ENCODE measurements around the gene C1QTNF8.

C1QTNF8 gene

DNA sequence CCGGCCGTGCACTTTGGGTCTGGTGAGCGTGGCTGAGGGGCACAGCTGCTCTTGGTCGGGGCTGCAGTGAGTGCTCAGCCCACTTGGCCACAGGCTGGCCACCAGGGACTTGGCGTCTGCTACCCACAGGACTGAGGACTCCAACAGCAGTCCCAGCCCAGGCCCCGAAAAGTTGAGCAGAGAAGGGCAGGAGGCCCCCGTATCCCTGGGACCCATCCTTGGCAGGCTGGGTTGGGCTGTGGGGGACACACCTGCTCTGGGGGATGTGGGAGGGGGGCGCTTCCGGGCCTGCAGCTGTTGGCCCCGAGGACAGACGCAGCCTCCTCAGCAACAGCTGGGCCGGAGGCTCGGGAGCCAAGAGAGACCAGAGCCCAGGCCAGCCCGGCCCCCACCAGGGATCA, 42.9 kb downstream of the C1QTNF8 start:
- Histone ChIP-seq H4K20me1 (ENCODE audit: insufficient read depth, low read length) (no peaks in the 10 kb centered on the region), H3K4me3 (ENCODE audit: low read depth, low read length, poor library complexity, severe bottlenecking) (no peak overlapping the region), H3K36me3 (ENCODE audit: insufficient read depth, low read length) (no peaks in the 10 kb centered on the region)

GRCh38 chr16:1052721-1053120, 43.3 kb downstream of the C1QTNF8 start:
- Histone ChIP-seq H3K4me1 (ENCODE audit: insufficient read depth, low read length, severe bottlenecking) (no peaks in the 10 kb centered on the region), H3K9ac (ENCODE audit: low read length) (no peak overlapping the region), H4K20me1 (ENCODE audit: insufficient read depth, low read length) (no peaks in the 10 kb centered on the region), H3K9me3 (ENCODE audit: low read length) (no peaks in the 10 kb centered on the region), H3K36me3 (ENCODE audit: insufficient read depth, low read length) (no peaks in the 10 kb centered on the region), H3K79me2 (ENCODE audit: insufficient read depth, low read length) (no peaks in the 10 kb centered on the region), H3F3A (ENCODE audit: insufficient read depth, low read length) (no peaks in the 10 kb centered on the region), H3K9me2 (ENCODE audit: low read depth, low read length) (no peaks in the 10 kb centered on the region), H3K27me3 (ENCODE audit: insufficient read depth, low read length) (no peaks in the 10 kb centered on the region; the same call in 1 of the 2 replicates), H3K27ac (ENCODE audit: low read depth, low read length, poor library complexity, severe bottlenecking) (no peak overlapping the region), H3K4me3 (ENCODE audit: low read depth, low read length, poor library complexity, severe bottlenecking) (no peak overlapping the region), H2AFZ (ENCODE audit: low read length) (no peak overlapping the region), H3K4me2 (ENCODE audit: low read length) (no peak overlapping the region)
- no peak for TF ChIP-seq EZH2 (IDR thresholded peaks at IDR 0.05; ENCODE audit: borderline replicate concordance, low read length)
- no peak for TF ChIP-seq CTCF (IDR thresholded peaks at IDR 0.05; ENCODE audit: low read length)

More for the DNA sequence above, 42.9 kb downstream of the C1QTNF8 start:
- TF ChIP-seq CTCF (IDR thresholded peaks at IDR 0.05; ENCODE audit: low read length) (no peak), EZH2 (IDR thresholded peaks at IDR 0.05; ENCODE audit: borderline replicate concordance, low read length) (no peak)
- Histone ChIP-seq H3K27me3 (ENCODE audit: insufficient read depth, low read length) (no peaks in the 10 kb centered on the region; the same call in 1 of the 2 replicates), H3K4me1 (ENCODE audit: insufficient read depth, low read length, severe bottlenecking) (no peaks in the 10 kb centered on the region), H3K9me2 (ENCODE audit: low read depth, low read length) (no peaks in the 10 kb centered on the region), H3K79me2 (ENCODE audit: insufficient read depth, low read length) (no peaks in the 10 kb centered on the region), H3F3A (ENCODE audit: insufficient read depth, low read length) (no peaks in the 10 kb centered on the region), H3K9me3 (ENCODE audit: low read length) (no peaks in the 10 kb centered on the region), H3K4me2 (ENCODE audit: low read length) (no peak overlapping the region), H3K27ac (ENCODE audit: low read depth, low read length, poor library complexity, severe bottlenecking) (no peak overlapping the region), H2AFZ (ENCODE audit: low read length) (no peak overlapping the region), H3K9ac (ENCODE audit: low read length) (no peak overlapping the region)

- H3K4me2 ChIP-seq (ENCODE audit: low read length), result no peak overlapping the region
- no peaks in the 10 kb centered on the region for H4K20me1 ChIP-seq (ENCODE audit: insufficient read depth, low read length)
- no peak overlapping the region for H3K4me3 ChIP-seq (ENCODE audit: low read depth, low read length, poor library complexity, severe bottlenecking)
- H3F3A ChIP-seq (ENCODE audit: insufficient read depth, low read length), result no peaks in the 10 kb centered on the region
- TF ChIP-seq CTCF (IDR thresholded peaks at IDR 0.05; ENCODE audit: low read length) (no peak), EZH2 (IDR thresholded peaks at IDR 0.05; ENCODE audit: borderline replicate concordance, low read length) (no peak)
- H3K9me2 ChIP-seq (ENCODE audit: low read depth, low read length), result no peaks in the 10 kb centered on the region
- no peaks in the 10 kb centered on the region; the same call in 1 of the 2 replicates for H3K27me3 ChIP-seq (ENCODE audit: insufficient read depth, low read length)
- no peak overlapping the region for H3K9ac ChIP-seq (ENCODE audit: low read length)
- no peak overlapping the region for H3K27ac ChIP-seq (ENCODE audit: low read depth, low read length, poor library complexity, severe bottlenecking)
- no peak overlapping the region for H2AFZ ChIP-seq (ENCODE audit: low read length)
- no peaks in the 10 kb centered on the region for H3K36me3 ChIP-seq (ENCODE audit: insufficient read depth, low read length)
- no peaks in the 10 kb centered on the region for H3K79me2 ChIP-seq (ENCODE audit: insufficient read depth, low read length)
- no peaks in the 10 kb centered on the region for H3K9me3 ChIP-seq (ENCODE audit: low read length)
- H3K4me1 ChIP-seq (ENCODE audit: insufficient read depth, low read length, severe bottlenecking), result no peaks in the 10 kb centered on the region
Observed at GRCh38 chr16:1051446-1051845, 44.6 kb downstream of the C1QTNF8 start.

Data from OCI-LY1 (cell line).